GM19099 (cell line): Measurements from ENCODE around the gene CDC14B.

Experiments used
- POLR2A ChIP-seq: IDR thresholded peaks from 3 replicates; pipeline ENCODE4 v1.6.1; 2011; ENCODE audit warnings: low read depth; ENCODE audit not compliant: insufficient read length; ENCODE audit errors: extremely low read depth

CDC14B gene

GRCh38 chr9:96467784-96468183 lies 151.9 kb downstream of the CDC14B start:
- TF ChIP-seq POLR2A = no peak

GRCh38 chr9:96464426-96464825 lies 155.2 kb downstream of the CDC14B start:
- no peak for TF ChIP-seq POLR2A

GRCh38 chr9:96462541-96462940 lies 157.1 kb downstream of the CDC14B start:
- no peak for TF ChIP-seq POLR2A

- TF ChIP-seq POLR2A = no peak
Observed at GRCh38 chr9:96461336-96461735, 158.3 kb downstream of the CDC14B start.

- TF ChIP-seq POLR2A = no peak
Observed at GRCh38 chr9:96460882-96461281, 158.8 kb downstream of the CDC14B start.

- no peak for TF ChIP-seq POLR2A
Observed at GRCh38 chr9:96460470-96460869, 159.2 kb downstream of the CDC14B start.

GRCh38 chr9:96459268-96460007 lies 160.2 kb downstream of the CDC14B start:
- no peak for TF ChIP-seq POLR2A

GRCh38 chr9:96458226-96458625 lies 161.4 kb downstream of the CDC14B start:
- TF ChIP-seq POLR2A = no peak

GRCh38 chr9:96457266-96457665 lies 162.4 kb downstream of the CDC14B start:
- TF ChIP-seq POLR2A = no peak

- TF ChIP-seq POLR2A = no peak
Observed at GRCh38 chr9:96453625-96454024, 166.0 kb downstream of the CDC14B start.

- no peak for TF ChIP-seq POLR2A
Observed at GRCh38 chr9:96450613-96451528, 168.8 kb downstream of the CDC14B start.
